NCI-H460 (cell line): Measurements from ENCODE around the gene DCTN2. TPM values are rescaled to one million over a fixed set of nuclear protein-coding genes. Genes with fewer than 3 reads are reported as not detected.
"Not testable (repeated sequence)": the region's sequence is repeated elsewhere in the genome, so short reads cannot be mapped to it uniquely, and the experiment has no call there.

Source experiments
- DNase-seq: peaks from one replicate; pipeline ENCODE4 v3.0.0-alpha.2; 2016; ENCODE audit warnings: low read depth; ENCODE audit errors: extremely low read depth
- total RNA-seq: library from RNA; depleted of rRNA; stranded (reverse); fragments of >200 nt; shearing (Covaris generic); gene quantifications from 2 replicates; pipeline ENCODE4 v1.2.3, GENCODE V29; 2014

DCTN2 gene
- total RNA-seq, 1 experiment from 2014 or later = 76.1 TPM

DNA sequence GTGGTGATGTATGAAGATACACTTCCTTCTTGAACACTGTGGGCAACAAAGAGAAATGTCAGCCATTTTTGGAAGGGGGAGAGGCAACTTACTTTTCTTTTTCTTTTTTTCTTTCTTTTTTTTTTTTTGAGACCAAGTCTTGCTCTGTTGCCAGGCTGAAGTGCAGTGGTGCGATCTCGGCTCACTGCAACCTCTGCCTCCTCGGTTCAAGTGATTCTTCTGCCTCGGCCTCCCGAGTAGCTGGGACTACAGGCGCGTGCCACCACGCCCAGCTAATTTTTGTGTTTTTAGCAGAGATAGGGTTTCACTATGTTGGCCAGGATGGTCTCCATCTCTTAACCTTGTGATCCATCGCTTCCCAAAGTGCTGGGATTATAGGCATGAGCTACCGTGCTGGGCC, 29.3 kb downstream of the DCTN2 start:
- not testable (repeated sequence) for DNase-seq

DNA sequence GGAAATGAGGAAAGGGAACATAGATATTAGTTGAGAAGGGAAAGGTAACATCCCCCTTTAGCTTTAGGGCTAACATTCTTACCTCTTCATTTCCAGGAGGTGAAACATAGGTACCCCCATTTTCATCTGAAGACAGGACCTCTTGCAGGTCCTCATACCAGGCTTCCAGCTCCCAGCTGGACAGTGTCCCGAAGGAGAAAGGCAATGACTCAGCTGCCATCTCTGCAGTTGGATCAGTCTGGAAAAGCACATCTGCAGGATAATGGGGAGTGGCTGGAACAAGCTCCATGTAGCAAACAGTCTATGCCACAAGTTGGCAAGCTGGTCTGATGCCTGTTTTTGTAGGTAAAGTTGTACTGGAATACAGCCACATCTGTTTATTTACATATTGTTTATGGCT, 29.8 kb downstream of the DCTN2 start:
- no peak for DNase-seq

DNA sequence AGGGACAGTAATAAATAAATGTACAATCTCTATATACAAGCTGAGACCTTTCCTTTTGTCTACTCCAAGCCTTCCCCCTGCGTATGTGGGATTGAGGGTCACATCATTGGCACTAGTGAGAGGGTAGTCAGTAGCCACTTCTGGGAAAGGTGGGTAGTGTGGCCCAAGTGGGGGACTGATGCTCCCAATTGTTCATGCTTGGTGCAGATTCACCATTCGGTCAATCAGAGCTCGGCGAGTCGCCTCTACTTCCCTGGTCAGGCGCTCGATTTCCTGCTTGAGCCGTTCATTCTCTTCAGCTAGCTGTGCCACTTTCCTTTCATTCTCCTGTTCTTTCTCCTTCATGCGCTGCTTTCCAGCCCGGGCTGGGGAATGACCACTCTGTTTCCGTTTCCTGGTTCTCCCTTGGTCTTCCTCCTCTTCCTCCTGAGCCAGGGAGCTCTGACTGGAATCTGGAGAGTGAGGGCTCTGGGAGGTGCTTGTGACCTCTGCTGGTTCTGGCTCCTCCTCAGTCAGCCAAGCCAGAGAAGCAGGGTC, 30.3 kb downstream of the DCTN2 start:
- DNase-seq = no peak

DNA sequence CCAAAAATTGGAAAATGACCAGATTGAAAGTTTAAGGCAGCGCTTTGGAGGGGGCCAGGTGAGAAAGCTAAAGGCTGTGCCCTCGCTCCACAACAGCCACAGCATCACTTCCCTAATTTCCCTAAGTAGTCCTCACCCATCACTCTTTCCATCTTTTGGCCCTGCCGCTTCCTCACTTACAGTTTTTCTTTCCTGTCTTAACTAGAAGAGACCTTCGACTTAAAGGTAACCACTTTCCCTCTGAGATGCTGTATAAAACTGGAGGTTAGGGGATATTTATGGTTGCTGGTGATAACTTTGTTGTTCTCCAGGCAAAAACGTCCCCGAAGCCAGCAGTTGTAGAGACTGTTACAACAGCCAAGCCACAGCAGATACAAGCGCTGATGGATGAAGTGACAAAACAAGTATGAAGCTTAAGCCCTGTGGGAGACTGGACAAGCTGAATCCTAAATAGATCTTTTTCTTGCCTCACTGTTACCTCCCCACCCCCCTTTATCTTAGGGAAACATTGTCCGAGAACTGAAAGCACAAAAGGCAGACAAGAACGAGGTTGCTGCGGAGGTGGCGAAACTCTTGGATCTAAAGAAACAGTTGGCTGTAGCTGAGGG, 31.0 kb downstream of the DCTN2 start:
- no peak for DNase-seq

DNA sequence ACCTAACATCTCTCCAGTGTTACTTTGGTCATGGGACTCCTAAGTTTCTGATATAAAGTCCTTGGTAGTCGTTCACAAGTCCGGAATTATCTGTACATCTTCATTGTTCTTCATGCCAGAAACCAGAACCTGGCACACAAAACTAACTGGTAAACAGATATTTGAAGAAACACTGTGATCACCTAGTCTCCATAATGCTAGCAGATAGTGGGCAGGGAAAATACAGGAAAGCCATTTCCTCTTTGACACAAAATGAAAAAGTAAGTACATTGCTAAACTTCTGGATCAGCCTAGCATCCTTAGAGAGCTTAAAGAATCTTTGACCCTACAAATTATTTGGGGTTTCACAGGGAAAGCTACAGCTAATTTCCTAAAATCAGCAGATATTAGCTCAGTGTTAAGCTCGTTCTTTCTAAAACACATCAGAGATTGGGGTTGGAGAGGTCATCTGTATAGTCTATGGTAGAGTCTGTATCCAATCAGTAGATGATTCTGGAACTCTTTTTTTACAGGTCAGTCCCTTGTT, 31.5 kb downstream of the DCTN2 start:
- no peak for DNase-seq

DNA sequence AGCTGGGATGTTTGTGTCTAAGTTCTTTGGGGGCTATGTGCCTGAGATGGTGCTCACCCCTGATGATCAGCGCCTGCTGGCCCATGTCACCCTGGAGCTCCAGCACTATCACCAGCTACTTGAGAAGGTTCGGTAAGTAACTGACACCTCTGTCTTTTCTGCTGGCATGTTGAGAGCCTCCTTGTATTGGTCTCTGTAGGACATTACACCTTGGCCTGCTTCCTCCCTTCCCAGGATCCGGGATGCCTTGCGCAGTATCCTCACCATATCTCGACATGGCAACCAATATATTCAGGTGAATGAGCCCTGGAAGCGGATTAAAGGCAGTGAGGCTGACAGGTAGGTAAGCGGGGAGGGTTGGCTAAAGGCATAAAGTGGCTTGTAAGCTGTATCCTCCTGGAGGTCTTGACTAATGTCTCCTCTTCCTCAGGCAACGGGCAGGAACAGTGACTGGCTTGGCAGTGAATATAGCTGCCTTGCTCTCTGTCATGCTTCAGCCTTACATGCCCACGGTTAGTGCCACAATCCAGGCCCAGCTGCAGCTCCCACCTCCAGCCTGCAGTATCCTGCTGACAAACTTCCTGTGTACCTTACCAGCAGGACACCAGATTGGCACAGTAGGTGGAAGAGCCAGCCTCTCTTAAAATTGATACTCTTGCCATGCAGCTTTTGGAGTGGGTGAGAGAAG, 32.1 kb downstream of the DCTN2 start:
- DNase-seq = no peak

DNA sequence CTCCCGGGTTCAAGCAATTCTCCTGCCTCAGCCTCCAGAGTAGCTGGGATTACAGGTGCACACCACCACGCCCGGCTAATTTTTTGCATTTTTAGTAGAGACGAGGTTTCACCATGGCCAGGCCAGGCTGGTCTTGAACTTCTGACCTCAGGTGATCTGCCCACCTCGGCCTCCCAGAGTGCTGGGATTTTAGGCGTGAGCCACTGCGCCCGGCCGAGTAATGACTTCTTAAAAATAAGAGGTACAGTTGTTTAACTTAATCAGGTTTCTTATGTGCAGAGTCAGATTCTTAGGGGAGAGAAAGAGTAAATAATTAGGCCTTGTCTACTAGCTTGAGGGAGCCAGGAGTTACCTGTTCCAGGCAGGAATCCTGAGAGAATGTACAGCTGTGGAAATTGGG, 32.7 kb downstream of the DCTN2 start:
- not testable (repeated sequence) for DNase-seq

DNA sequence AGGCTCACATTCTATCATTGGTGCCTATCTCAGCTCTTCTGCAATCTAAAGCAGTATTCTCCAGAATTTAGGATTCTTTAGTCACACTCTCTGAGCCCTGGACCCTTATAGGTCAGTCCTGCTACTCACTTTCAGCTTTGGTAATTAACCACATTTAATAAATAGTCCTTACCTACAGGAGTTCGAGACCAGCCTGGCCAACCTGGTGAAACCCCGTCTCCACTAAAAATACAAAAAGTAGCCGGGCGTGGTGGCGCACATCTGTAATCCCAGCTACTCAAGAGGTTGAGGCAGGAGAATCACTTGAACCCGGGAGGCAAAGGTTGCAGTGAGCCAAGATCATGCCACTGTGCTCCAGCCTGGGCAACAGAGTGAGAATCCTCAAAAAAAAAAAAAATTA, 33.3 kb downstream of the DCTN2 start:
- DNase-seq = not testable (repeated sequence)

DNA sequence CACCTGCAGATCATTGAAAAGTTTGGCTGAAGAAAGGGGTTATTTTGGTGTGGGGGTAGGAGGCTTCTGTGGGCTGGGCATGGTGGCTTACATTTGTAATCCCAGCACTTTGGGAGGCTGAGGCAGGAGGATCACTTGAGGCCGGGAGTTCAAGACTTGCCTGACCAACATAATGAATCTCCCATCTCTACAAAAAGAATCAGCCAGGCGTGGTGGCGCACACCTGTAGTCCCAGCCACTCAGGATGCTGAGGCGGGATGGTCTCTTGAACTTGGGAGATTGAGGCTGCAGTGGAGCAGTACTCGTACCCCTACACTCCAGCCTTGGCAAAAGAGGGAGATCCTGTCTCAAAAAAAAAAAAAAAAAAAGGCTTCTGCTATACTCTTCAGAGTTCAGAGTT, 33.7 kb downstream of the DCTN2 start:
- DNase-seq = no peak

DNA sequence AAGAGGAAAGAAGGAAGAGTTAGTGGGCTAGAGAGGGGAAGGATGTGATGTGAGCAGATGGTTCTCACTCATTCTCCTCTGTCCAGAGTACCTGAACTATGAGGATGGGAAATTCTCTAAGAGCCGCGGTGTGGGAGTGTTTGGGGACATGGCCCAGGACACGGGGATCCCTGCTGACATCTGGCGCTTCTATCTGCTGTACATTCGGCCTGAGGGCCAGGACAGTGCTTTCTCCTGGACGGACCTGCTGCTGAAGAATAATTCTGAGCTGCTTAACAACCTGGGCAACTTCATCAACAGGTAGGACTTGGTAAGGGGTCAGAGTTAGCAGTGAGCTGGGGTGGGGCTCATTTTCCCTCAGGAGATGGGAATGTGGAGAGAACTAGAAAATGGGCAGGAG, 34.3 kb downstream of the DCTN2 start:
- DNase-seq = no peak

DNA sequence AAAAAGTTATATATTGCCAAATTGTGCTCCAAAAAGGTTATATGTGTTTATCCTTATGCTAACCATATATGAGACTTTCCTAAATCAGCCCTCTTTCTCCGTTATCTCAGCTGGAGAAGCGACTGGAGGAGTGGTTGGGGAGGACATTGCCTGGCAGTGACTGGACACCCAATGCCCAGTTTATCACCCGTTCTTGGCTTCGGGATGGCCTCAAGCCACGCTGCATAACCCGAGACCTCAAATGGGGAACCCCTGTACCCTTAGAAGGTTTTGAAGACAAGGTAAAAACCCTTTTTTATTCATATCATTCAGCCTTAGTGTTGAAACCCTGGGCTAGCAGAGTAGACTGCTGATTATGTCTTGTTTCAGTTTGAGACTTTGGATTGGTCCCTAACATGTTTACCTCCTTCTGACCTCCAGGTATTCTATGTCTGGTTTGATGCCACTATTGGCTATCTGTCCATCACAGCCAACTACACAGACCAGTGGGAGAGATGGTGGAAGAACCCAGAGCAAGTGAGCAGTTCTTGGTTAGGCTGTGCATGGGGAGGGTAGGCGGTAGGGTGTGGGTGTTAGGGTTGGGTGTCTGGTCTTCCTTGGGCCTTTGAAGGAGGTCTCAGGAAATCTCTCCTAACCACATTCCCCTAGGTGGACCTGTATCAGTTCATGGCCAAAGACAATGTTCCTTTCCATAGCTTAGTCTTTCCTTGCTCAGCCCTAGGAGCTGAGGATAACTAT, 35.2 kb downstream of the DCTN2 start:
- DNase-seq = no peak

DNA sequence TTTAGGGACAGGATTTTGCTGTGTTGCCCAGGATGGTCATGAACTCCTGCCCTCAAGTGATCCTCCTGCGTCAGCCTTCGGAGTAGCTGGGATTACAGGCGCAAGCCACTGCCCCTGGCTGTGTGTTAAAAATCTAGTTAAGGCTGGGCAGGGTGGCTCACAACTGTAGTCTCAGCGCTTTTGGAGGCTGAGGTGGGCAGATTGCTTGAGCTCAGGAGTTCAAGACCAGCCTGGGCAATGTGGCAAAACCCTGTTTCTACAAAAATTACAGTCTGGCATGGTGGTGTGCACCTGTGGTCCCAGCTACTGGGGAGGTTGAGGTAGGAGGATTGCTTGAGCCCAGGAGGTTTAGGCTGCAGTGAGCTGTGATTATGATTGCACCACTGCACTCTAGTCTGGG, 35.8 kb downstream of the DCTN2 start:
- no peak for DNase-seq

DNA sequence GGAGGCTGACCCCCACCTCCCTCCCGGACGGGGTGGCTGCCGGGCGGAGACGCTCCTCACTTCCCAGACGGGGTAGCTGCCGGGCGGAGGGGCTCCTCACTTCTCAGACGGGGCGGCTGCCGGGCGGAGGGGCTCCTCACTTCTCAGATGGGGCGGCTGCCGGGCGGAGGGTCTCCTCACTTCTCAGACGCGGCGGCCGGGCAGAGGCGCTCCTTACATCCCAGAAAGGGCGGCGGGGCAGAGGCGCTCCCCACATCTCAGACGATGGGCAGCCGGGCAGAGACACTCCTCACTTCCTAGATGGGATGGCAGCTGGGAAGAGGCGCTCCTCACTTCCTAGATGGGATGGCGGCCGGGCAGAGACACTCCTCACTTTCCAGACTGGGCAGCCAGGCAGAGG, 39.2 kb downstream of the DCTN2 start:
- DNase-seq = not testable (repeated sequence)

DNA sequence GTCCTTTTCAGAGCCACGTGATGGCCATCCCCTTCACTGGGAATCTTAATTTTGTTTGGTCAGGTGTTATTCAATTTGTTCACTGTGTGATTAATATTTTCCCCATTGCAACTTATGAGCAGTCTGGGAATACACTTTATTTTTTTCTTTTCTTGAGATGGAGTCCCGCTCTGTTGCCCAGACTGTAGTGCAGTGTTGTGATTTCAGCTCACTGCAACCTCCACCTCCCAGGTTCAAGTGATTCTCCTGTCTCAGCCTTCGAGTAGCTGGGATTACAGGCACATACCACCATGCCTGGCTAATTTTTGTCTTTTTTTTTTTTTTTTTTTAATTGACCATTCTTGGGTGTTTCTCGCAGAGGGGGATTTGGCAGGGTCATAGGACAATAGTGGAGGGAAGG, 40.5 kb downstream of the DCTN2 start:
- DNase-seq = not testable (repeated sequence)

DNA sequence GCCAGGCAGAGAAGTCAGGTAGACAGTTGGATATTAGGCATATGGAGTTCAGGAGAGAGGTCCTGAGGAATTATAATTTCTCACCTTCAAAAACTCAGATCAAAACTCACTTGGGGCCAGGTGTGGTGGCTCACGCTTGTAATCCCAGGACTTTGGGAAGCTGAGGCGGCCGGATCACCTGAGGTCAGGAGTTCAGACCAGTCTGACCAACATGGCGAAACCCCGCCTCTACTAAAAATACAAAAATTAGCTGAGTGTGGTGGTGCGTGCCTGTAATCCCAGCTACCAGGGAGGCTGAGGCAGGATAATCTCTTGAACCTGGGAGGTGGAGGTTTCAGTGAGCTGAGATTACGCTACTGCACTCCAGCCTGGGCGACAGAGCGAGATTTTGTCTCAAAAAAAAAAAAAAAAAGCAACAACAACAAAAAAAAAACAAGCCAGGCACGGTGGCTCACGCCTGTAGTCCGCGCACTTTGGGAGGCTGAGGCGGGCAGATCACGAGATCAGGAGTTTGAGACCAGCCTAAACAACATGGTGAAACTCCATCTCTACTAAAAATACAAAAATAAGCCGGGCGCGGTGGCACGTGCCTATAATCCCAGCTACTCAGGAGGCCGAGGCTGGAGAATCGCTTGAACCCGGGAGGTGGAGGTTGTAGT, 44.6 kb downstream of the DCTN2 start:
- not testable (repeated sequence) for DNase-seq

DNA sequence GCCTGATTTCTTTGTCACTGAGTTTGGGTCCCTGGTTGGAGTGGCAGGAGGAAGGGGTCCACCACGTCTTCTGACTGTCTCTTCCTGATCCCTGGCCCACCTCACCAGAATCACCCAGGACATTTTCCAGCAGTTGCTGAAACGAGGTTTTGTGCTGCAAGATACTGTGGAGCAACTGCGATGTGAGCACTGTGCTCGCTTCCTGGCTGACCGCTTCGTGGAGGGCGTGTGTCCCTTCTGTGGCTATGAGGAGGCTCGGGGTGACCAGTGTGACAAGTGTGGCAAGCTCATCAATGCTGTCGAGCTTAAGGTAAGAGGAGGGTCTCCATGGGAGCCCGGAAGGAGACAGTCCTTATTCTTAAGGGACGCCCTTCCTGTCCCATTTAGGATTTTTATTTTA, 46.8 kb downstream of the DCTN2 start:
- DNase-seq = no peak

DNA sequence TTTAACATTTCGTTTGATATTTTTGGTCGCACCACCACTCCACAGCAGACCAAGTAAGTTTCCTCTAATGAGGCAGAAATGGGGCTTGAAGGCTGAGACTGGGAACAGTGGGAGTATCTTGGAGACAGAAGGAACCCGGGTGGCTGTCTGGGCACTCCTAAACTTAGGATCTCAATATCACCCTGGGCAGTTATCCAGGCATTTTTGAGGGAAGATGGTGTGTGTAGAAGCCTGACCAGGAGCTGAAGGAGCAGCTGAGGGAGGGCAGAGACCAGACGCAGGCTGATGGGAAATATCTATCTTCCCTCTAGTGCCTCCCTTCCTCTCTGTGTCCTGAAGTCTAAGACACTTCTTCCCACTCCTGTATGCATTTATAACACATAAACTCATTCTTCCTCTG, 48.4 kb downstream of the DCTN2 start:
- DNase-seq = no peak

DNA sequence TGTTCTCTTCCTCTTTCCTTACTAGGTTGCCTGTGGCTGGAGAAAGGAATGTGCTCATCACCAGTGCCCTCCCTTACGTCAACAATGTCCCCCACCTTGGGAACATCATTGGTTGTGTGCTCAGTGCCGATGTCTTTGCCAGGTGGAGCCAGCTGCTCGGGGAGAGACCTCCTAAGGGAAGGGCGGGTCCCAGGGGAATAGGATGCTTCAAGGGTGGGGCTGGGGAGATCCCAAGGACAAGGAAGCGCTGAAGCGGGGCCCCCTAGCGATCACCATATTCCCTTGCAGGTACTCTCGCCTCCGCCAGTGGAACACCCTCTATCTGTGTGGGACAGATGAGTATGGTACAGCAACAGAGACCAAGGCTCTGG, 48.9 kb downstream of the DCTN2 start:
- DNase-seq = no peak

DNA sequence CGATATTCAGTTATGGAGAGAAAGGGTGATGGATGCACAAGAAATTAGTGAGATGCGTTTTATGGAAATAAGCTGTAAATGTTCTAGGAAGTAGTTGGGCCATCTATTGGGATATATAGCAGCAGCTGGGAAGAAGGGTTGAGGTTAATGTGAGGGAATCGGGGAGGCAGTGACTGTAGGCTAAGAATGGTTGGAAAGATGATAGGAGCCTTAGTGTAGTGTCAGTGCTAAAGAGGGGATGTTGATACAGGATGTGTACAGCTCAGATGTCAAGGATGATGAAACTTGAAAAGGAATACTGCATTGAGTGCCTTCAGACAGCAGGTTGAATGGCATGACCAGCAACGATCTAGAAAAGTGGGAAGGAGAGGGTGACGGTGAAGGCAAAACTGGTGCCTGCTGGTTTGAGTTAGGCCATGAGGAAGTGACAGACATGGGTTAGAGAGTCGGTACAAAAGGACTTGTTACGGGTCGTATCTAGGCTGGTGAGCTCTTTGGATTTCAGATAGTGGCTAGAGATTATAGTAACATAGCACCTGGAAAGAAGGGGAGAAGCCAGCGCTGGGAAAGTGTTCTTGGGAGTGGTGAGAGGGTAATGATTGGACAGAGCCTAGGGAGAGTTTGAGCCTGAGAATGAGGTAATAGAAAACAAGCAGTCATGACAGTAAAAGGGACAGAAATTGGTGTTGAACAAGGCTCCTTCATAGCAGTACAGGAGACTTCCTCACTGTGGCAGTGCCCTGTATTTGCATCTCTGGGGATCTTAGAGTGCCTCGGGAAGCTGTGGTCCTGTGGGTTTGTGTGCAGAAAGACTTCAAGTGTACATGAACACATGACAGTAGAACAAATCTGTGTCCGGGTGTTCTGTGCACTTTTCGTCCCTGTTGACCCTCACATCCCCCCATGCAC, 49.5 kb downstream of the DCTN2 start:
- no peak for DNase-seq

DNA sequence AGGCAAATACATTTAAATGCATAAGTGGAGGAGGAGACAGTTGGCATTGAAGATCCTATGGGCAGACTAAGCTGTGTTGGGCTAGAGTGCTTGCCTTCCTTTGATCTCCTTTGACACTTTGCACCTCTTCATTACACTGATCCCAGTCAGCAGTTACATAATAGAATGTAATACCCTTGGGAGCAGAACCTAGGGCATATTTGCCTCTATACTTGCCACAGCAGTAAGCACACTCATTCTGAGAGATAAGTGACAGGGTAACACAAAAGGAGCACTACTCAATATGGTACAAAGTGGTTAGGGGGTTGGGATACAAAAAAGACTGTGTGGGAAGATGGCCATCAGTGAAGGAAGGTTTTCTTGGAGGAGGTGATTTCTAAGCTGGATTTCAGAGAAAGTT, 50.2 kb downstream of the DCTN2 start:
- no peak for DNase-seq
